ENCODE results near the gene SELENOT. TPM values are rescaled to one million over a fixed set of nuclear protein-coding genes. Genes with fewer than 3 reads are reported as not detected.

The SELENOT gene
- total RNA-seq, 4 donors from 2014 or later, result 98.0 to 158 (median 111) TPM

DNA sequence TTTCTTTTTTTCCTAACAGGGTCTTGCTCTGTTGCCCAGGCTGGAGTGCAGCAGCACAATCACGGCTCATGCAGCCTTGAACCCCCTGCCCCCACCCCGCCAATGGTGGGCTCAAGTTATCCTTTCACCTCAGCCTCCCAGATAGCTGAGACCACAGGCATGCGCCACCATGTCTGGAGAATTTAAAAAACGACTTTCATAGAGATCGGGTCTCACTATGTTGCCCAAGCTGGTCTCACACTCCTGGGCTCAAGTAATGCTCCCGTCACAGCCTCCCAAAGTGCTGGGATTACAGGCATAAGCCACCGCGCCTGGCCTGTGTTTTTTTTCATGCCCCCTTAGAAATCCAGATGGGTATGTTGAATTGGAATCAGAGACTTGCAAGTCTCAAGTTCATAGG lies 60.3 kb downstream of the SELENOT start:
- Histone ChIP-seq H3K9me3 (no peaks in the 10 kb centered on the region), H3K27ac (no peak overlapping the region), H3K4me3 (no peak overlapping the region), H3K4me1 (no peaks in the 10 kb centered on the region), H3K27me3 (no peaks in the 10 kb centered on the region), H3K36me3 (no peaks in the 10 kb centered on the region)
- no peak for DNase-seq
- intact Hi-C loops (cut with DNase I; ENCODE audit: low total_unique reads), result no loop called here
- TF ChIP-seq POLR2A (IDR thresholded peaks at IDR 0.05) (no peak), CTCF (IDR thresholded peaks at IDR 0.05) (no peak)

DNA sequence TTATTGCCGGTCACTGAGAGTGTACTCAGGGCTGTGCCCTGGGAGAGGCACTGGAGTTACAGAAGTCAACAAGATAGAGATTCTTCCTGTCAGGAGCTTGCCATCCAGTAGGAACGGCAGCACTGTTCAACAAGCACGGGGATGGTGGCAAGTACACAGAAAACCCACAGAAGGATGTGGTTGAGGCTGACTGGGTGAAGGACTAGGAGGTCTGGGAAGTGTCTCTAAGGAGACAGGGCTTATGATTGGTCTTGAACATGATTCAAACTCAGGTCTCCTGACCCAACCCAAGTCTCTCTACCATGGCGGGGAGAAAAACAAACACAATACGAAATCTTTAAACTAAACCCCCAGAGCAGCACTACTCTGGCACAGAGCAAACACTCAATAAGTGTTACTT lies 63.0 kb downstream of the SELENOT start:
- intact Hi-C loops (cut with DNase I; ENCODE audit: low total_unique reads), result no loop called here
- H3K27me3 ChIP-seq, result no peaks in the 10 kb centered on the region

GRCh38 chr3:150673966-150674365 lies 70.8 kb downstream of the SELENOT start:
- TF ChIP-seq POLR2A (IDR thresholded peaks at IDR 0.05) (no peak), CTCF (IDR thresholded peaks at IDR 0.05) (no peak)
- intact Hi-C loops (cut with DNase I; ENCODE audit: low total_unique reads), result no loop called here

More for the DNA sequence above, 63.0 kb downstream of the SELENOT start:
- no peaks in the 10 kb centered on the region for H3K4me1 ChIP-seq
- H3K4me3 ChIP-seq, result no peak overlapping the region
- no peak for DNase-seq
- H3K36me3 ChIP-seq, result no peaks in the 10 kb centered on the region
- no peaks in the 10 kb centered on the region for H3K9me3 ChIP-seq
- TF ChIP-seq POLR2A (IDR thresholded peaks at IDR 0.05), result no peak
- no peak for TF ChIP-seq CTCF (IDR thresholded peaks at IDR 0.05)
- no peak overlapping the region for H3K27ac ChIP-seq

DNA sequence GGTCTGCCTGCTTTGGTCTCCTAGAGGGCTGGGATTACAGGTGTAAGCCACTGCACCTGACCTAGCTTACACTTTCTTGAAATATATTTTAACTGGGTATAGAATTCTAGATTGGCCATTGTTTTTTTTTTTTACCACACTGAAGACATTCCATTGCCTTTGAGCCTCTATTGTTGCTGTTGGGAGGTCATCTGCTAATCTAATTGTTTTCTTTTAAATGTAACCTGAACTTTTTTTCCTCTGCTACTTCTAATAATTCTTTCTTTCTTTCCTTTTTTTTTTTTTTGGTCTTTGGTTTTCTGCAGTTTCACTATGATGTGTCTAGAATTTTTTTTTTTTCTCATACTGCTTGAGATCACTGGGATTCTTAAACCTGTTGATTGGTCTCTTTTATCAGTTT lies 72.5 kb downstream of the SELENOT start:
- no peak for TF ChIP-seq POLR2A (IDR thresholded peaks at IDR 0.05)
- no peak for TF ChIP-seq CTCF (IDR thresholded peaks at IDR 0.05)
- intact Hi-C loops (cut with DNase I; ENCODE audit: low total_unique reads), result no loop called here
- H3K36me3 ChIP-seq, result no peaks in the 10 kb centered on the region
- DNase-seq, result no peak
- no peak overlapping the region for H3K27ac ChIP-seq
- no peak overlapping the region for H3K4me3 ChIP-seq
- H3K4me1 ChIP-seq, result no peaks in the 10 kb centered on the region
- H3K9me3 ChIP-seq, result no peaks in the 10 kb centered on the region
- H3K27me3 ChIP-seq, result no peaks in the 10 kb centered on the region

More at GRCh38 chr3:150673966-150674365, 70.8 kb downstream of the SELENOT start:
- no peak for DNase-seq
- Histone ChIP-seq H3K27ac (no peak overlapping the region), H3K36me3 (no peaks in the 10 kb centered on the region), H3K9me3 (no peaks in the 10 kb centered on the region), H3K4me3 (no peak overlapping the region), H3K27me3 (no peaks in the 10 kb centered on the region), H3K4me1 (no peaks in the 10 kb centered on the region)

Other genes starting within 250 kb of the SELENOT start
- 10 to 100 TPM; 11.8 to 60.5 (median 23.6) TPM for gene TSC22D2, start 195.0 kb upstream of the SELENOT start, total RNA-seq
- gene SERP1, start 56.8 kb upstream of the SELENOT start, total RNA-seq, result 100 to 1,000 TPM in 1 of 4 donors, 10 to 100 TPM in 3; 77.4 to 151 (median 83.8) TPM
- 100 to 1,000 TPM; 112 to 266 (median 187) TPM for gene EIF2A, start 56.5 kb upstream of the SELENOT start, total RNA-seq
- gene ERICH6, start 100.6 kb downstream of the SELENOT start, total RNA-seq, result not detected
- 10 to 100 TPM; 25.4 to 63.8 (median 43.6) TPM for gene SIAH2, start 159.8 kb downstream of the SELENOT start, total RNA-seq

All from uterus (tissue), 4 donors.